Activated CD4-positive, alpha-beta T cell treated with anti-CD3 and anti-CD28 coated beads, Interleukin-2, Interleukin-4, amounts not matched to agents 100 ng/mL and 50 ng/mL, durations not matched to agents 16 hours and 8 hours (primary cell): ENCODE data around the gene DAB1.

Source experiments
- DNase-seq: peaks from one replicate; pipeline ENCODE4 v3.0.0-alpha.2; 2020; ENCODE audit warnings: low spot score

The DAB1 gene

GRCh38 chr1:57072401-57073110 is 351.3 kb downstream of the DAB1 start:
- DNase-seq = no peak

DNA sequence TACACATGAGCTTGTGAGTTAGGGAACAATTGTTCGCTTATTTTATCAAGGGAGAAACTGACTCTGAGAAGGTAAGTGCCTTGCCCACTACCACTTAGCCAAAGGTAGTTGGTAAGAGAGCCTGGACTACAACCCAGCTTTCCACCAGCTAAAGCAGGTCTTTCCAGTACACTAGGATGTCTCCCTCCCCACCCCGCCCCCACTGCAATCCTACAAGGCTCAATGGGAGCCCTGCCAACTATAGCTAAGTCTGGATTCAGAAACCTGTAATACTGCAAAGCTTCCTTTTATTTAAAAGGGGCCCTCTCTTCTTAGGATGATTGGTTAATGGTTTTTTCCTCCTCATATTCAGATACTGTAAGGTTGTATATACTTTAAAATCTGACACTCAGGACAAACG is 356.0 kb downstream of the DAB1 start:
- DNase-seq = no peak

- DNase-seq = no peak
Measured at GRCh38 chr1:57066980-57067610, 356.8 kb downstream of the DAB1 start.

DNA sequence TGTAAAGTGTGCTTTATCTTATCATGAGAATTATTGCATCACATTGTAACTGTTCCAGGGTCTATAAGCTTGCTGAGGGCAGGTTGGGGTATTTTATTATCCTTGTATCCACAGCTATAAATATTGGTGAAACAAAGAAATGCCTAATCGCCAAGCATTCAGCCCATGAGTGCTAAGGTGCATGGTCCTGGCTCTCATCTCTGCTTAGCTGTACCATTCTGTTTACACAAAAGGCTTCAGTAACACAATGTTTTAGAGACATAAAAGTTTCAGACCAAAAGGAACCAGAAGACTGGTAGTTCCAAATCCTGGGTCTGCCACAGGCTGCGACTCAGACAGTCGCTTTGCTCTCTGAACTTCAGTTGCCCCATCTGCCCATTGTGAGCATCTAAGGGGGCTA is 358.4 kb downstream of the DAB1 start:
- DNase-seq = no peak

DNA sequence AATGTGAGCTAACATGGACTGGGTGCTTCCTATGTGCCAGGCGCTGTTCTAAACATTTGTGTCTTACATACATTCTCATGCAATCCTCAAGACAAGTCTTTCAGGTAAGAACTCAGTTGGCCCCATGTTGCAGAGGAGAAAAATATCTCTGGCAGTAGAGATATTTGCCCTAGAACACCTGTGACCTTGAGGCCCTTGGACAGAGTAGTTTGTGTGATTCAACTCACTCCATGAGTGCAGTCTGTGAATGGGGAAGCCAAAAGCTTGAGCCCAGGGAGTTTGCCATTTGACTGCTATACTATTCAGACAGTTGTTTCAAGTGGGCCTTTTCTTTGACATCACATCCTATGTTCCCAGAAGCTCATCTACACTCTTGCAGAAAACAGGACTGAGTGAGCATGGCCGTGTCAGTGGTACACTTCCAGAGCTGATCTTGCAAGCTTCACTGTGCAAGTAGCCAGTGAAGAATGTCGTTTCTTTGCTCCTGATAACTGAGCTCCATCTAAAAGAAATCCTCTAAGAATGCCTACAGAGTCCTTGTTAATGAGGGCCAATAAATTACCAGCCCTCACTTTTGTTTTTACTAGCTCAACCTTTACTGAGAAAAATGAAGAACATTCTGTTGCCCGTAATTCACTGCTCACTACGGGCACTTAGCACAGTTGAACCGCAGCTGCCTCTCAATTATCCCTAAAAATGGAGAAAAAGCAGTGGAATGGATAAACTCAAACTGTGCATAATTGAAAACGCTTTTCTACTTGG is 359.3 kb downstream of the DAB1 start:
- no peak for DNase-seq

DNA sequence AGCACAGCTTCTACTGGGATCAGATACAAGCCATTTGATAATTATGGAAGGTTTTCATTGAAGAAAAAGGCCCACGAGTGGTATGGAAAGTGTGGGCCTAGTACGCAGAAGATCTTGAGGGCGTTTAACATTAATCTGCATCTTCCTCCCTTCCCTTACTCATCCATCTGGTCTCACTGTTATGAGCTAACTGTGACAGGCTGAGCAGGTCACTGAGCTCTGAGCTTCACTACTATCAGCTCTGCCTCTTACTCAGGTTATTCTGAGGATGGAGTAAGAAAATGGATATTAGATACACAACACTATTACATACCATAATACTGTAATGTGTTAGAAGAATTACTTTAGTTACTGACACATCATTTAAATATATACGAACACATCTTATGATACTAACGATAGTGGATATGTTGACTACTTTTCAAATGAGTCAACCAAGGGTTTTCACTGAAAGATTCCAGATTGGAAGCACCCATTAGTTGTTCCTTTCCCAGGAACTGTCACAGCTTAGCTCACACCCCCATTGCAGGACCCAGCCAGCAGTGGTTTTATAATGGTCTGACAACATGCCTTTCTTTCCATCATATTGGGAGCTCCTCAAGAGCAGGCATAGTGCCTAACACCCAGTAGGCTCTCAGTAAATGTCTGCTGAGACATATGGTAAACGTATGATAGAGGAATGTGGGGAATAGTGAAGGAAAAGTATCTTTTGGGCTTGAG is 360.3 kb downstream of the DAB1 start:
- no peak for DNase-seq

- DNase-seq = no peak
Measured at GRCh38 chr1:57061369-57061768, 362.5 kb downstream of the DAB1 start.

GRCh38 chr1:57060451-57060850 is 363.4 kb downstream of the DAB1 start:
- DNase-seq = no peak

DNA sequence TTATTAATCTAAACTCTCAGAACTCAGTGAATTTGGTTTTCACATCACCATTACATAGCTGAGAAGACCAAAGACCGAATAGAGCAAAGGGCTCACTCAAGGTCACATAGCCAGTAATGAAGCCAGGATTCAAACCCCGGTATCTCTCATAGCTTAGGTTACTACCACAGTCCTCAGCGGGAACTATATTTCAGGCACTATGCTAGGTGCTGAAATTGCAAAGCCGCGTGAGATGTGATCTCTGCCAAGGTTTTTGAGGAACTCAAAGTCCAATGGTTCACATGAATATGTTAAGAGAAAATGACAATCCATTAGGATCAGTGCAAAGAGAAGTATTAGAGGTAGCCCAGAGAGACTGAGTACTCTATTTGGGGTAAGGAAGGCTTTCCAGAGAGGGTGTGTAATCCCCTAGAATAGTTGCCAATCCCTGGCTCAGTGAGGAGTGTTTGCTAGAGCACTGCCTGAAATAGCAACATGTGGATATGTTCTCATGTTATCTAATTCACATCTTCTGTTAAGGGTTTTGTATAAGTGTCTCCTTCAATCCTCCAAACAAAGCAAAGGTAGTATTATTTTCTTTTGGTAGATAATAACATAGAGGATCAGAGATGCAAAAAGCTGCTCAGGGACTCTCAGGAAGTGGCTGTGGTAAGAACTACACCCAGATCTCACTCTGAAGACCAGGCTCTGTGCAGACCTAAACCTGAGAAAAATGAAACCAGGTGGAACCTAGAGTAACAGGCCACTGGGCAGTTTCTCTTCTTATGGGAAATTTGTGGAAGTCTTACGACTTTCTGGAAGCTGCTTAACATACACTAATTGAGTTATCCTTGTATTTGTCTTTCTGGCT is 365.0 kb downstream of the DAB1 start:
- DNase-seq = no peak

DNA sequence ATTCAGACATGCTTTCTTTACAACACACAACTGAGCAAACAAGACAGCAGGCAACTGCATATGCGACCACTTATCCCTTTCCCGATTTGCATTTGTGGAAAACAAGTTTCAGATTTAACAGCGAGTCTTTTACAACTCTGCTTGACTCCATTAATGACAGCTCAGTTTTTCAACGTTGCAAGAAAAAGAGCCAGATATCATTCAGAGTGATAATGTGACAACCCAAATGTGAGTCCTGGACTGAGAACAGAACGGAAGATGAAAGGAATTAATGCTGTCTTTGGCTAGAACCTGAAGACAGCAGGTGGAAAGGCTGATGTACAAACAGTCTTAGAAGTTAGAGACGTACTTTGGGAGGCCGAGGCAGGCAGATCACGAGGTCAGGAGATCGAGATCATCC is 375.0 kb downstream of the DAB1 start:
- no peak for DNase-seq

- DNase-seq = no peak
Measured at GRCh38 chr1:57046462-57046861, 377.4 kb downstream of the DAB1 start.

DNA sequence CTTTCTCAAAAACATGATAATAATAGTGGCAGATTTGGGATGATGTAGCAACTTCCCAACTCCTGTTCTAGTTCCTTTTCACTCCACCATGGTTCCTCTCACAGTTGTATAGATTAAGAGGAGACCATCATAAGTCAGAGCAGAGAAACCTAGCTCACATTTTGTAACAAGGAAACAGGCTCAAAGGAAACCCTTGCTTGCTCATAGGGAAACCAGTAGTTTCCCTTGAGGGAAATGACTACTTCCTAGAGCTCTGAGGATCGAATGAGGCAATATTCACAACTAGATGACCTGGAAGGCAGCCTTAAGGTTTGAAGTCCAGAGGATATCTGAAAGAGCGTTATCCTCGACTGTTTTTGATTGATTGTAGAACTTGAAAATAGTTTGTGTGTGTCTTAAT is 382.0 kb downstream of the DAB1 start:
- no peak for DNase-seq

DNA sequence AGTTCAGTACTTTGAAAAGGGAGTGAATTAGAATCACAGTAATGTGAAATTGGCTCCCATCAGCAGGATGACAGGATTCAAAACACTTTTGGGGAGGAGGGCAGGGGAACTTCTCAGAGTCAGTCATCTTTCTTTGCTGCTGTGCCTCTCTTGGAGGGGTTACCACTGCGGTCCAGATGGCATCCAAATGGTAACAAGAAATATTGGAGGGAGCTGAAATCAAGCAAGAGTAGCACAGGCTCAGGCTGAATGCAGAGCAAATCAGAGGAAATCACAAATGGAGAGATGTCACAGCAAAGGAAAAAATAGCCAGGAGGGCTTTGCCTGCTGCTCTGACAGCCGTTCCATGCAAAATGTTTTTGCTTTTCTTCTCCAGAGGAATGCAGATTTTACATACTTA is 383.0 kb downstream of the DAB1 start:
- no peak for DNase-seq

- no peak for DNase-seq
Measured at GRCh38 chr1:57036641-57037579, 386.9 kb downstream of the DAB1 start.

DNA sequence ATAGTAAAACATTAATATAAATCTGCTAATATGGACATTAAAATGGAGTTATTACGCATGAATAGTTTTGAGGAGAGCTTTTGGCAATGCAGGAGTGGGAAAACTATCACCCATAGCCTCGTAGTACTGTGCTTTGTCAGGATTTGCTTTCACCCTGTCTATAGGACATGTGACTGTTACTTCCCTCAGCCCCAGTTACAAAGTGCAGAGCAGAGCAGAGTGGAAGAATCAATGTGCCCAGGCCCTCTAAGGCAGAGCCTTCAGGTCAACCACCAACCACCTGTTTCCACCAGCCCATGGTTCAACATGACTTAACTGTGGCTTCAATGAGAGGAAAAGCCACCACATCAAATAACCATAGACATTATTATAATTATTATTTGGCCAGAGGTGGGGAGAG is 389.1 kb downstream of the DAB1 start:
- DNase-seq = no peak

DNA sequence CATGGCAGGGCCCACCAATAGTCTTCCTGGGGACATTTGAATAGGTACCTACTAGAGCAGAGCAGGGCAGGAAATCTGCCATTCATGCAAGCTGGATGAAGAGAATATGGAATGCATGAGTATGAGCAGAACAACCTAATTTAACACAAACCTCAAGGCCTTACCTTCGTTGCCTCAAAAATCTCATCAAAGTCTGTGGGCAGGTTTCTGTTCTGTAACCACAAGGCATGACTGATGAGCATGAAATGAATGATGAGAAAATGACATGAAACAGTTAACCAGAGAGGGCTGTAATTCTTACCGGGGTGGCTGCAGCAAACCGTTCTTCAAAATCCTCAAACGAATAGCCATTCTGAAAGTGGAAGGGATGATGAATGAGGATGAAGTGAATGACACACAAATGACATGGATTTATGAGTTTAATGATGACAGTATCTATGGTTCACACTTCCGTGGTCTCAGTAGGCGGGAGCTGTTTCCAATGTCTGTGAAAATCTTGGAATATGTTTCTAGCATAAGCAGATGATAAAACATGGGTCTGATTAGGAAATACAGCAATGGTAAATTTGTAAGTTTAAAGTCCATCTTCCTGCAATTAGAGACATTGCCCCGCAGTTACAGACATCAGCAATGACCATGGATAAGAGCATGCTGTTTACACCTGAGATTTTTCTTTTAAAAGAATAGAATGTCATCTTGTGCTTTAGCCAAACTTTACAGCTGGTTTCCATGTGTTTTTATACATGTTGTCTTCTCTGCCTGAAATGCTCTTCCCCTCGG is 390.4 kb downstream of the DAB1 start:
- peak; percentile 0 for DNase-seq

- DNase-seq = no peak
Measured at GRCh38 chr1:57026624-57027354, 397.1 kb downstream of the DAB1 start.

GRCh38 chr1:57024855-57025254 is 399.0 kb downstream of the DAB1 start:
- DNase-seq = no peak

DNA sequence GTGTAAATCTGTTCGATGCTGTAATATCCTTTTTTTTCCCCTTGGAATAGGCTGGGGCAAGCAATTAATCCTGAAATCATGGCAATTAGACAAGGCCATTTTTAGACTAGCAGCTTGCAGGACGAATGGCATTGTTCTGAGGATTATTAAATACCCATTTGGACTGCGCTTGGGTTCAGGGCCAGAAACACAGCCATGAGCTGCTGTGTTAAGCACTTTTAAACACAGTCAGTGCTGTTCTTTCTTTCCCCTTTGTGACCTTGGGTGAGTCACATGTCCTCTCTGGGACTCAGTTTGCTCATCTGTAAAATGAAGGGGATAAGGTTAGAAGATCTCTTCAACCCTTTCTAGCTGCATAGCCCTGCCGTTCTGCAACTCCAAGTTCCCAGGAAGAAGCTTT is 399.4 kb downstream of the DAB1 start:
- DNase-seq = no peak
